Testis (tissue), 2 donors: ENCODE data around the gene LUZP1.

Source experiments
- POLR2A ChIP-seq: fragments of 450-650 bp; IDR thresholded peaks from one replicate; pipeline ENCODE4 v1.6.1; 2017; ENCODE audit warnings: antibody characterized with exemption, mild to moderate bottlenecking, moderate library complexity
- TF ChIP-seq, protein P1 (sequence below), 3 experiments: fragments of 450-650 bp in 2 of 3; fragments of 200-600 bp in 1 of 3; sonication (generic) in 1 of 3; IDR thresholded peaks; one replicate each; pipeline ENCODE4 v1.5.1; 2016 to 2019; ENCODE audit warnings: antibody characterized with exemption in 3 of 3, mild to moderate bottlenecking in 2 of 3, moderate library complexity in 1 of 3

DNA sequence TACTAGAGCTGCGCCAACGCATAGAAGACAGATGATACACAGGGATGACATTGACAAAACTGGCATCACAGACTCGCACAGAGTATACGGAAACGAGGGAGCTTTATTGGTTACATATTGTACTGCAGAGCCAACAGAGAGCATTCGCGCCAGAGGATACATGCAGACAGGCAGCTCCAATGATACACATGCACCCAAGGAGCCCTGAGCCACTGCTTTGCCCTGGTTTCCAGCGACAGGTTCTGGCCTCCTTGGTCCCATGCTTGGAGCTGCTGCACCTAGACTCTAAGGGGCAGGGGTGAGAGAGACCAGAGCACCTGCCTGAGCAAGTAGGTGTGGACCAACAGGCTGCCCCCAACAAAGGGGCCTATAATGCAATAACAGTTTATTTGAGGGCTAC is 83.8 kb downstream of the LUZP1 start:
- TF ChIP-seq, protein P1, sequence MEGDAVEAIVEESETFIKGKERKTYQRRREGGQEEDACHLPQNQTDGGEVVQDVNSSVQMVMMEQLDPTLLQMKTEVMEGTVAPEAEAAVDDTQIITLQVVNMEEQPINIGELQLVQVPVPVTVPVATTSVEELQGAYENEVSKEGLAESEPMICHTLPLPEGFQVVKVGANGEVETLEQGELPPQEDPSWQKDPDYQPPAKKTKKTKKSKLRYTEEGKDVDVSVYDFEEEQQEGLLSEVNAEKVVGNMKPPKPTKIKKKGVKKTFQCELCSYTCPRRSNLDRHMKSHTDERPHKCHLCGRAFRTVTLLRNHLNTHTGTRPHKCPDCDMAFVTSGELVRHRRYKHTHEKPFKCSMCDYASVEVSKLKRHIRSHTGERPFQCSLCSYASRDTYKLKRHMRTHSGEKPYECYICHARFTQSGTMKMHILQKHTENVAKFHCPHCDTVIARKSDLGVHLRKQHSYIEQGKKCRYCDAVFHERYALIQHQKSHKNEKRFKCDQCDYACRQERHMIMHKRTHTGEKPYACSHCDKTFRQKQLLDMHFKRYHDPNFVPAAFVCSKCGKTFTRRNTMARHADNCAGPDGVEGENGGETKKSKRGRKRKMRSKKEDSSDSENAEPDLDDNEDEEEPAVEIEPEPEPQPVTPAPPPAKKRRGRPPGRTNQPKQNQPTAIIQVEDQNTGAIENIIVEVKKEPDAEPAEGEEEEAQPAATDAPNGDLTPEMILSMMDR (IDR thresholded peaks at IDR 0.05), result no peak
- no peak for TF ChIP-seq POLR2A
